HTR-8/SVneo (cell line): ENCODE results near the gene NDUFB10.

Source experiments
- DNase-seq: peaks from one replicate; pipeline ENCODE4 v3.0.0; 2011; ENCODE audit warnings: low spot score, mixed read lengths; ENCODE audit not compliant: insufficient read length
- FAIRE-seq: peaks from 2 replicates; lab custom pipeline; 2011; peaks lifted over from hg19 to GRCh38; lab: Jason Lieb, UNC

NDUFB10 gene

GRCh38 chr16:1998852-1999801 is 39.8 kb downstream of the NDUFB10 start:
- DNase-seq (no peak), FAIRE-seq (no peak)

- FAIRE-seq (no peak), DNase-seq (no peak)
Observed at GRCh38 chr16:1999866-2000514, 40.7 kb downstream of the NDUFB10 start.

- no peak for FAIRE-seq
- DNase-seq, result no peak
Observed at GRCh38 chr16:2001035-2001434, 41.7 kb downstream of the NDUFB10 start.

- no peak for FAIRE-seq
Observed at GRCh38 chr16:2001456-2002355, 42.4 kb downstream of the NDUFB10 start.

GRCh38 chr16:2002406-2003230 is 43.3 kb downstream of the NDUFB10 start:
- DNase-seq (no peak), FAIRE-seq (no peak)

More at GRCh38 chr16:2001456-2002355, 42.4 kb downstream of the NDUFB10 start:
- no peak for DNase-seq

- no peak for DNase-seq
- FAIRE-seq, result no peak
Observed at GRCh38 chr16:2003231-2003826, 44.0 kb downstream of the NDUFB10 start.

- peak; percentile 52 for FAIRE-seq
- DNase-seq, result peak; percentile 77
Observed at GRCh38 chr16:2003827-2004641, 44.7 kb downstream of the NDUFB10 start.

- no peak for FAIRE-seq
- no peak for DNase-seq
Observed at GRCh38 chr16:2004795-2005517, 45.6 kb downstream of the NDUFB10 start.

GRCh38 chr16:2005646-2006045 is 46.3 kb downstream of the NDUFB10 start:
- no peak for FAIRE-seq
- no peak for DNase-seq

- DNase-seq (no peak), FAIRE-seq (no peak)
Observed at GRCh38 chr16:2006317-2006716, 47.0 kb downstream of the NDUFB10 start.

GRCh38 chr16:2007081-2007836 is 47.9 kb downstream of the NDUFB10 start:
- FAIRE-seq (no peak), DNase-seq (no peak)

- FAIRE-seq, result no peak
- no peak for DNase-seq
Observed at GRCh38 chr16:2008009-2008526, 48.7 kb downstream of the NDUFB10 start.

GRCh38 chr16:2008631-2009163 is 49.4 kb downstream of the NDUFB10 start:
- DNase-seq, result no peak
- peak; percentile 4 for FAIRE-seq

- no peak for FAIRE-seq
- no peak for DNase-seq
Observed at GRCh38 chr16:2009164-2009711, 49.9 kb downstream of the NDUFB10 start.

- DNase-seq (peak; percentile 92), FAIRE-seq (peak; percentile 88)
Observed at GRCh38 chr16:2009791-2010510, 50.6 kb downstream of the NDUFB10 start, which contains the start of gene ZNF598. TSS of gene ZNF598 (minus strand) at chr16:2009821.
